Fibroblast of lung (primary cell): ENCODE data around the gene AGK.

ENCODE experiments used
- CTCF ChIP-seq, 2 donors: IDR thresholded peaks in 1 of 2; conservative IDR thresholded peaks in 1 of 2; 1 replicate in 1 of 2; 2 replicates in 1 of 2; pipeline ENCODE4 v1.5.1; 2011 to 2012; ENCODE audit warnings: low read length in 2 of 2, control low read depth in 1 of 2, inconsistent platforms in 1 of 2, low read depth in 1 of 2, mild to moderate bottlenecking in 1 of 2
- EZH2 ChIP-seq: IDR thresholded peaks from 2 replicates; pipeline ENCODE4 v1.5.1; 2012; ENCODE audit warnings: low read length, control low read depth, mild to moderate bottlenecking; ENCODE audit errors: missing control alignments

- TF ChIP-seq CTCF (conservative IDR thresholded peaks at IDR 0.05 in 1 of 2, IDR thresholded peaks at IDR 0.05 in 1 of 2; ENCODE audit: low read depth in 1 of 2, low read length in 2 of 2) (no peak), EZH2 (no peak)
These were observed 123.0 kb downstream of the AGK start for GRCh38 chr7:141674171-141674671.
